MM.1S (cell line): ENCODE data around the gene RADIL.

Source experiments
- CTCF ChIP-seq: fragments of 300-600 bp; sonication (generic); IDR thresholded peaks from 2 replicates; pipeline ENCODE4 v1.5.1; 2016; ENCODE audit warnings: antibody characterized with exemption, low read length, mixed read lengths
- EZH2 ChIP-seq: fragments of 300-600 bp; sonication (generic); optimal IDR thresholded peaks from 2 replicates; pipeline ENCODE3; 2017; ENCODE audit warnings: low read depth, mild to moderate bottlenecking, antibody characterized with exemption, low read length, mixed read lengths
- EZH2phosphoT487 ChIP-seq: fragments of 300-600 bp; sonication (generic); IDR thresholded peaks from 2 replicates; pipeline ENCODE4 v1.6.1; 2018; ENCODE audit warnings: antibody characterized with exemption, low read length

DNA sequence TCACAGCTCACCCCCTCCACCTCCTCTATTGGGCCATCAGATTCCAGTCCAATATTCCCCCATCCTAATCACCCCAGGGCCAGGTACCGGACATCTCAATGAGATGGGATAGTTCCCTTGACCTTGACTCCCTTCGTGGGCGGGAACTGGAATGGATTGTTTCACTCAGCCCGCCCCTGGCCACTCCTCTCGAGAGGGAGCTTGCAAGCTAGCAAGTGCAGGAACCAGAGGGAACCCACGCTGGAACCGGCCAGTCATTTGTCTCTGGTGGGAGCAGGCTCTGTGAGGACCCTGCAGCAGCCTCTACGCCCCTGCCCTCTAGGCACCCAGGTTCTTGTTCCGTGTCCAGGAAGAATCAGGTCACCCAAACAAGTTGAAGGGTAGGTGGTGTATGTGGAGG, 11.0 kb upstream of the RADIL start:
- TF ChIP-seq EZH2phosphoT487 (no peak), CTCF (no peak), EZH2 (no peak)
